Activated CD4-positive, alpha-beta memory T cell treated with anti-CD3 and anti-CD28 coated beads, Interleukin-2, amount 10 ng/mL, durations not matched to agents 7 days and 5 days (primary cell): Measurements from ENCODE around the gene PTPRM. TPM values are rescaled to one million over a fixed set of nuclear protein-coding genes. Genes with fewer than 3 reads are reported as not detected.

ENCODE experiments used
- CTCF ChIA-PET: fragments of 350-600 bp; sonication (Branson Sonifier 250); formaldehyde crosslinking; loops from one replicate; lab custom pipeline; 2021; ENCODE audit warnings: antibody characterized with exemption, inconsistent platforms; lab: Charles Lee
- POLR2A ChIA-PET: fragments of 350-600 bp; sonication (Branson Sonifier 250); formaldehyde crosslinking; loops from one replicate; lab custom pipeline; 2021; ENCODE audit warnings: antibody characterized with exemption; lab: Charles Lee
- DNase-seq: peaks from one replicate; pipeline ENCODE4 v3.0.0-alpha.2; 2020
- H3K27ac Mint-ChIP-seq: one replicate; pipeline ENCODE4 v1.8.0; 2021; ENCODE audit warnings: mild to moderate bottlenecking, mixed read lengths
- H3K27me3 Mint-ChIP-seq: one replicate; pipeline ENCODE4 v1.8.0; 2021; ENCODE audit warnings: mixed read lengths
- H3K36me3 Mint-ChIP-seq: one replicate; pipeline ENCODE4 v1.8.0; 2021; ENCODE audit warnings: low read depth, mixed read lengths
- H3K4me1 Mint-ChIP-seq: one replicate; pipeline ENCODE4 v1.8.0; 2021; ENCODE audit warnings: mixed read lengths
- H3K4me3 Mint-ChIP-seq: one replicate; pipeline ENCODE4 v1.8.0; 2021; ENCODE audit warnings: mild to moderate bottlenecking, mixed read lengths
- H3K9me3 Mint-ChIP-seq: one replicate; pipeline ENCODE4 v1.8.0; 2021; ENCODE audit warnings: mixed read lengths
- total RNA-seq, 2 experiments: library from RNA; stranded (reverse); gene quantifications; one replicate each; pipeline ENCODE4 v1.2.3, GENCODE V29; 2021

The PTPRM gene
- total RNA-seq, 2 experiments from 2014 or later: 9.3 to 12.3 TPM

GRCh38 chr18:8242151-8242696 lies 675.1 kb downstream of the PTPRM start:
- H3K4me1 Mint-ChIP-seq: no peaks in the 10 kb centered on the region
- H3K27ac Mint-ChIP-seq: no peak overlapping the region
- no peaks in the 10 kb centered on the region for H3K36me3 Mint-ChIP-seq
- no peak for DNase-seq
- no peak overlapping the region for H3K4me3 Mint-ChIP-seq
- POLR2A ChIA-PET: no interaction called here
- H3K9me3 Mint-ChIP-seq: no peaks in the 10 kb centered on the region
- CTCF ChIA-PET: no interaction called here
- no peaks in the 10 kb centered on the region for H3K27me3 Mint-ChIP-seq

GRCh38 chr18:8247700-8248099 lies 680.6 kb downstream of the PTPRM start:
- Mint-ChIP-seq H3K4me1 (no peaks in the 10 kb centered on the region), H3K36me3 (no peaks in the 10 kb centered on the region), H3K27me3 (no peaks in the 10 kb centered on the region), H3K4me3 (no peak overlapping the region), H3K27ac (no peak overlapping the region), H3K9me3 (no peaks in the 10 kb centered on the region)
- DNase-seq: no peak
- ChIA-PET POLR2A (no interaction called here), CTCF (no interaction called here)

GRCh38 chr18:8248576-8248975 lies 681.5 kb downstream of the PTPRM start:
- ChIA-PET POLR2A (no interaction called here), CTCF (no interaction called here)
- no peaks in the 10 kb centered on the region for H3K4me1 Mint-ChIP-seq
- H3K36me3 Mint-ChIP-seq: no peaks in the 10 kb centered on the region
- no peak overlapping the region for H3K27ac Mint-ChIP-seq
- H3K4me3 Mint-ChIP-seq: no peak overlapping the region
- no peaks in the 10 kb centered on the region for H3K9me3 Mint-ChIP-seq
- no peaks in the 10 kb centered on the region for H3K27me3 Mint-ChIP-seq
- DNase-seq: no peak

- ChIA-PET POLR2A (no interaction called here), CTCF (no interaction called here)
- DNase-seq: no peak
- no peaks in the 10 kb centered on the region for H3K36me3 Mint-ChIP-seq
- H3K9me3 Mint-ChIP-seq: no peaks in the 10 kb centered on the region
- no peak overlapping the region for H3K27ac Mint-ChIP-seq
- H3K4me3 Mint-ChIP-seq: no peak overlapping the region
- H3K27me3 Mint-ChIP-seq: no peaks in the 10 kb centered on the region
- H3K4me1 Mint-ChIP-seq: no peaks in the 10 kb centered on the region
Measured at GRCh38 chr18:8249811-8250210, 682.7 kb downstream of the PTPRM start.

GRCh38 chr18:8252371-8252770 lies 685.3 kb downstream of the PTPRM start:
- no peaks in the 10 kb centered on the region for H3K4me1 Mint-ChIP-seq
- no peaks in the 10 kb centered on the region for H3K9me3 Mint-ChIP-seq
- ChIA-PET POLR2A (no interaction called here), CTCF (no interaction called here)
- no peak for DNase-seq
- no peaks in the 10 kb centered on the region for H3K27me3 Mint-ChIP-seq
- no peaks in the 10 kb centered on the region for H3K36me3 Mint-ChIP-seq
- no peak overlapping the region for H3K27ac Mint-ChIP-seq
- no peak overlapping the region for H3K4me3 Mint-ChIP-seq

- Mint-ChIP-seq H3K9me3 (no peaks in the 10 kb centered on the region), H3K27me3 (no peaks in the 10 kb centered on the region), H3K27ac (no peak overlapping the region), H3K4me1 (no peaks in the 10 kb centered on the region), H3K36me3 (no peaks in the 10 kb centered on the region), H3K4me3 (no peak overlapping the region)
- ChIA-PET CTCF (no interaction called here), POLR2A (no interaction called here)
- DNase-seq: no peak
Measured at GRCh38 chr18:8253944-8254343, 686.8 kb downstream of the PTPRM start.

GRCh38 chr18:8254654-8255053 lies 687.5 kb downstream of the PTPRM start:
- ChIA-PET POLR2A (no interaction called here), CTCF (no interaction called here)
- H3K4me1 Mint-ChIP-seq: no peaks in the 10 kb centered on the region
- H3K27ac Mint-ChIP-seq: no peak overlapping the region
- no peak for DNase-seq
- H3K9me3 Mint-ChIP-seq: no peaks in the 10 kb centered on the region
- no peaks in the 10 kb centered on the region for H3K36me3 Mint-ChIP-seq
- H3K4me3 Mint-ChIP-seq: no peak overlapping the region
- no peaks in the 10 kb centered on the region for H3K27me3 Mint-ChIP-seq

GRCh38 chr18:8257851-8258434 lies 690.8 kb downstream of the PTPRM start:
- H3K27ac Mint-ChIP-seq: no peak overlapping the region
- ChIA-PET POLR2A (no interaction called here), CTCF (no interaction called here)
- H3K4me3 Mint-ChIP-seq: no peak overlapping the region
- no peaks in the 10 kb centered on the region for H3K9me3 Mint-ChIP-seq
- H3K36me3 Mint-ChIP-seq: no peaks in the 10 kb centered on the region
- no peak for DNase-seq
- no peaks in the 10 kb centered on the region for H3K27me3 Mint-ChIP-seq
- no peaks in the 10 kb centered on the region for H3K4me1 Mint-ChIP-seq

- CTCF ChIA-PET: no interaction called here
- no peak for DNase-seq
- Mint-ChIP-seq H3K27ac (no peak overlapping the region), H3K36me3 (no peaks in the 10 kb centered on the region), H3K9me3 (no peaks in the 10 kb centered on the region), H3K4me3 (no peak overlapping the region), H3K27me3 (no peaks in the 10 kb centered on the region), H3K4me1 (no peaks in the 10 kb centered on the region)
- POLR2A ChIA-PET: no interaction called here
Measured at GRCh38 chr18:8260319-8260718, 693.2 kb downstream of the PTPRM start.

- no peak for DNase-seq
- Mint-ChIP-seq H3K4me1 (no peaks in the 10 kb centered on the region), H3K27ac (no peak overlapping the region), H3K9me3 (no peaks in the 10 kb centered on the region), H3K4me3 (no peak overlapping the region), H3K27me3 (no peaks in the 10 kb centered on the region), H3K36me3 (no peaks in the 10 kb centered on the region)
- POLR2A ChIA-PET: no interaction called here
- CTCF ChIA-PET: no interaction called here
Measured at GRCh38 chr18:8260827-8261226, 693.7 kb downstream of the PTPRM start.

GRCh38 chr18:8261651-8262091 lies 694.6 kb downstream of the PTPRM start:
- H3K4me1 Mint-ChIP-seq: no peaks in the 10 kb centered on the region
- H3K4me3 Mint-ChIP-seq: no peak overlapping the region
- ChIA-PET CTCF (no interaction called here), POLR2A (no interaction called here)
- no peaks in the 10 kb centered on the region for H3K36me3 Mint-ChIP-seq
- H3K27me3 Mint-ChIP-seq: no peaks in the 10 kb centered on the region
- H3K9me3 Mint-ChIP-seq: no peaks in the 10 kb centered on the region
- H3K27ac Mint-ChIP-seq: no peak overlapping the region
- no peak for DNase-seq

GRCh38 chr18:8262221-8262620 lies 695.1 kb downstream of the PTPRM start:
- no peaks in the 10 kb centered on the region for H3K9me3 Mint-ChIP-seq
- no peak for DNase-seq
- POLR2A ChIA-PET: no interaction called here
- H3K27me3 Mint-ChIP-seq: no peaks in the 10 kb centered on the region
- H3K4me3 Mint-ChIP-seq: no peak overlapping the region
- H3K4me1 Mint-ChIP-seq: no peaks in the 10 kb centered on the region
- CTCF ChIA-PET: no interaction called here
- H3K27ac Mint-ChIP-seq: no peak overlapping the region
- no peaks in the 10 kb centered on the region for H3K36me3 Mint-ChIP-seq

GRCh38 chr18:8264116-8264515 lies 697.0 kb downstream of the PTPRM start:
- Mint-ChIP-seq H3K27me3 (no peaks in the 10 kb centered on the region), H3K36me3 (no peaks in the 10 kb centered on the region), H3K27ac (no peak overlapping the region), H3K4me1 (no peaks in the 10 kb centered on the region), H3K4me3 (no peak overlapping the region), H3K9me3 (no peaks in the 10 kb centered on the region)
- ChIA-PET POLR2A (no interaction called here), CTCF (interaction anchor here (1.4 kb wide), 1 partner anchor 25 kb away, joined by 3 read pairs; no protein-coding TSS in a partner anchor)
- DNase-seq: no peak

GRCh38 chr18:8264861-8265411 lies 697.8 kb downstream of the PTPRM start:
- Mint-ChIP-seq H3K27ac (no peak overlapping the region), H3K4me3 (no peak overlapping the region), H3K4me1 (no peaks in the 10 kb centered on the region), H3K9me3 (no peaks in the 10 kb centered on the region), H3K36me3 (no peaks in the 10 kb centered on the region), H3K27me3 (no peaks in the 10 kb centered on the region)
- ChIA-PET CTCF (no interaction called here), POLR2A (no interaction called here)
- no peak for DNase-seq
